HG03159 (cell line): ENCODE data around the gene NMNAT2.

Experiments used
- ATAC-seq: cut with Tn5 transposase; IDR thresholded peaks from one replicate; pipeline ENCODE4 v1.9.1; 2021; ENCODE audit warnings: mild to moderate bottlenecking, moderate library complexity; ENCODE audit not compliant: unreplicated experiment

NMNAT2 gene

DNA sequence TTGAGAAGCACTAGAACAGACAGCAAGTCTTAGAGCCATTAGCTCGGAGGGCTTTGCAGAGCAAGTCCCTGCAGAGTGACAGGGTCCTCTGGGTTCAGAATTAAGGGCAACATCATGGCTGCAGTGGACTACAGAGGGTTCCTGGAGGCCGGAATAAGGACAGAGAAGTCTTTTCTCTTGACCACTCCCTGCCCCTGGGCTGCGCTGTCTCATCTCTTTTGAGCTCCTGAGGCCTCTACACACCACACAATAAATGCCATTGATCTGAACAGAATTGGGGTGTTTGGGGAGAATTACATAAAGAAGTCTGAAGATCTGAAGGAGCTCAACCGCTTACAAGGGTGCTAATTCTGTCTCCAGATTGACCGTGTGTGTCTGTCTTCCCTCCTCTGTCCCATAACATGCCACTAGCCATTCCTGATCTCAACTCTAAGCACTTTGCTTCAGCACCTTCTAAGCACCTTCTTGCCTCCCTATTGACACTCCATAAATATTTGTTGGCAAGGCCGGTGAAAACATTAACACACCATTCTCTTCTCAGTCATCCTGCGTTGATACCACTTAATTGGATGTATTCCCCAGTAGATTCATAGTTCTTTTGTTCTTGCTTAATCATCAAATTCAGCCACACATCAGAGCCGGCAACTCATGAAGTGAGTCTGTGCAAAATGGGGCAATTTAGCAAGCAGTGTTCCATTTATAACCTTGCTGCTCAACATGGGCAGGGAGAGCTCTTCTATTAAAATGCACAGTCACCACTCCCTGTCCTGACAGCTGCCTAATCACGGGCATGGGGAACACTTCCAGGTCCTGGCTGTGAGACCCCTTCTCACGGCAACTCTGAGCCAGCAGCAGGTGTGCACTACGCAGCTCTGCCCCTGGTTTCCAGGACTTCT is 49.7 kb downstream of the NMNAT2 start:
- ATAC-seq = no peak

DNA sequence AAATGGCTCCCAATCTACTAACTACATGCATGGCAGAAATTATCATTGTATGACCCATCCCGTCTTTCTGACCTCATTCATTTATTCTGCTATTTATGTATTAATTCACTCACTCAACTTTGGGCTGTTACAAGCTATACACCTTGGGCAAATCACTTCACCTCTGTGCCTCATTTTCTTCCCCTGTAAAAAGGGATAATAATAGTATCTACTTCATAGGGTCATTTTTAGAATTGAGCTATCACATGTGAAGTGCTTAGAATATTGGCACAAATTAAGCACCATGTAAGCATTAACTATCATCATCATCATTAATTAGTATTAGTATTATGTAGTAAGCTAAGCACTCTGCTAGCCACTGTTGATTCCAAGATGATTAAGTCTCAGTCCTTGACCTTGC is 52.1 kb downstream of the NMNAT2 start:
- ATAC-seq = no peak

DNA sequence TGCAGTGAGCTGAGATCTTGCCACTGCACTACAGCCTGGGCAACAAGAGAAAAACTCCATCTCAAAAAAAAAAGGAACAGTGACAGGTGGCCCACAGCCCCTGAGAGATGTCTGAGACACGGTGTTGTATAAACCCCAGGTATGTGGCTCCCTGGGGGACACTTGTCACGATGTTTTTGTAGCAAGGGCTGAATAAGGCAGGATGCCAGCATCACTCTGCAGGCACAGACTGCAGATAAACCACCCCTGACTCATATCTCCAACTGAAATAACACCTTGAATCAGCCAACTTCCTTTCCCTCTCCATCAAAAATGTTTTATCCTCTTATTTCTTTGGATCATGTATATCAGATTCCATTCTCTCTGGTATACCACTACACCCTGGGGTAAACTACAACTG is 52.5 kb downstream of the NMNAT2 start:
- no peak for ATAC-seq

DNA sequence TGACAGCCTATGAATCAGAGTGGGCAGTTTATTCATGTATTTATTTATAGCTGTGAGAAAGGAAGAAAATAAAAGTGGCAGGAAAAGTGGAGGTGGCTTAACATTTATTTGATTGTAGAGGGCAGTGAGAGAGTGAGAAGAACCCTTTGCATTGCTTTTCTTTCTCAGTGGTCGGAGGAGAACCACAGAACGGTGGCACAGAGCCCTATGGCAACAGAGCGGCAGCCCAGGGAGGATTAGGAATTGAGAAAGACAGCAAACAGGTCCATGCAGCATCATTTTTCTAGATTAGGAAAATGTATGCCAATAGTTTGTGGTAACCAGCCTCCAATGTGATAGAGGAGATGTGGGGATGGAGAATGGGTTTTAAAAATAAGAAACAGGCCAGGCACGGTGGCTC is 53.1 kb downstream of the NMNAT2 start:
- no peak for ATAC-seq

DNA sequence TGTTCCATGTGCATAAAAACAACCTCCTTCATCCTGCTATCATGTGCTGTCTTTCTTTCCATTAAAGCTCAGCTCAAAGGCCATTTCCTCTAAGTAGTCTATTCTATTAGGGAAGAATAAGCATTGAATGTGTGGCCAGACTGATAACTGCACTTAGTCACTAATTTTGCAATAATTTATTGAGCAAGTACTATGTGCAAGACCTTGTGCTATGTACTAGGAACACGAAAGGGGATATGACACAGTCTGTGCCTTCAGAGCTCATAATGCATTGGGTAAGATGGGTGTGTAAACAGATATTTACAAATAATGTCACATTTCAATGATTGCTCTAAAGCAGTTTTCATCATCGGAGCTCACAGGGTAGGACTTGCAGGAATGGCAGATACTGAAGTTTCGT is 54.2 kb downstream of the NMNAT2 start:
- no peak for ATAC-seq

DNA sequence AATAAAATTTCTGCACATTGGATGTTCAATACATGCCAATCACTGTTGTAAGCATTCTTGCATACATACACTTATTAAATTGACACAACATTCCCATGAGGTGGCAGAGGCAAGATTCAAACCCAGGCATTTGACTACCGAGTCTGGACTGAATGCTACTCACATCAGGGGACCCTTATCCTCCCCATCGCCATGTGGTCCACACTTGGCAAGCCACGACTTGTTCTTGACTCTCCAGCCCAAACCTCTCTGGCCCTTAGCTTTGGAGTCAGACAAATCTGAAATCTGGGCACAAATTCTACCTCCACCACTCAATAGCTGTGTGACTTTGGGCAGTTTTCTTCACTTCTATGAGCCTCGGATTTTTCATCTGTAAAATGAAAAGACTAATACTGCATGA is 57.1 kb downstream of the NMNAT2 start:
- no peak for ATAC-seq

DNA sequence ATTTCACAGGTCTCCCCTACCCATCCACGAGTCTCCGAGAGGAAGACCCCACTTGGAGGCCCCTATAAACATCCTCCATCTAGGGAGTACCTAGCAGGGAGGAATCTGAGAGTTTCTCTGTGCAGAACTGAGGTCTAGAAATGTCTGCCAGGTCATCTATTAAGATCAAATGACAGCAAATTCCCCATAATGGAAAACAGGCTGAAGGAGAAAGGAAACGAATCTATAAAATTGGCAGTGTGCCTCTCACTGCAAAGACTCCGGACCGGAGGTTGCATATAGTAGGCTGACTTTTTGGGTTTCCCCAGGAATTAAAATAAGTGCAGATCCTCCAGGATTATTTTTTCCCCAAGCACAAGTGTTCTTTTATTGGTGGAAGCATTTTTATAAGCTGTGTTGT is 57.7 kb downstream of the NMNAT2 start:
- no peak for ATAC-seq

DNA sequence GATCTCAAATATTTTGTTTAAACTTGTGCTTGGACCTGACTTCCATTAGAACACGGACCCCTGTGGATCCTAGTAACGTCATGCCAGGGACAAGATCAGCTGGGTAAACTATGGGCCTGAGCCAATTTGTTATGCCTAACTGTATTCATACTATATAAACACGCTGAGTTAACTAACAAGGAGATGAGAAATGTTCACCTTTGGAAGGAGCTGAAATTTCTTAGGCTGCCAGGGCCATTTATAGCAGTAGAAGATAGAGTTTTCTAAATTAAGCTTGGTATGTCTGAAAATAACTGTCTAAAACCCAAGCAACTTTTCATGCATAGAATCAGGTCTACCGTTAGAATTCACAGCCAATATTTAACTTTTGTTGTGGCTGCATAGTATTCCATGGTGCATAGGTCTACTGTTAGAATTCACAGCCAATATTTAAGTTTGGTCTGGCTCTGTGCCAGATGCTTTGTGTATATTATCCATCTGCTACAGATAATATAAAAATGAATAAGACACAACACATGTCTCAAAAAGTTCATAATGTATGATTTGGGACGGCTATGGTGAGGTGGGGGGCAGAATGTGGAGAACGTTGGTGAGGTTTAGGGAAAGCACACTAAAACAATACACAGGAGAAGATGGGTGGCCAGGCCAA is 61.5 kb downstream of the NMNAT2 start:
- no peak for ATAC-seq

DNA sequence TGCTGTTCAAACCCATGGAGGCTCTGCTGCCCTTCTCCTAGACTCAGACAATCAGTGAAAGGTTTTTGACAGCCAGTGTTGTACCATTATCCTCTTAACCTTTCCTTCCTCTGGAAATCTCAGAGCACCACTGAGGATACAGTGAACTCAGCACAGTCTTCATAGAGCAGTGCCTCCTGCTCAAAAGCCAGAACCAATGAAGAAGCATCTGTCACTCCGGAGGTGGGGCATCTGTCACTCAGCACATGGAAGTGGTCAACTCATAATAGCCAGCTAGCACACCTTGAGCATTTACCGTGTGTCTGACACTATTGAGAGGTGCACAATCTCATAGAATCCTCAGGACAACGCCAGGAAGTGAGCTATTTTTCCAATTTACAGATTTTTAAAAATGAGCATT is 62.4 kb downstream of the NMNAT2 start:
- no peak for ATAC-seq

DNA sequence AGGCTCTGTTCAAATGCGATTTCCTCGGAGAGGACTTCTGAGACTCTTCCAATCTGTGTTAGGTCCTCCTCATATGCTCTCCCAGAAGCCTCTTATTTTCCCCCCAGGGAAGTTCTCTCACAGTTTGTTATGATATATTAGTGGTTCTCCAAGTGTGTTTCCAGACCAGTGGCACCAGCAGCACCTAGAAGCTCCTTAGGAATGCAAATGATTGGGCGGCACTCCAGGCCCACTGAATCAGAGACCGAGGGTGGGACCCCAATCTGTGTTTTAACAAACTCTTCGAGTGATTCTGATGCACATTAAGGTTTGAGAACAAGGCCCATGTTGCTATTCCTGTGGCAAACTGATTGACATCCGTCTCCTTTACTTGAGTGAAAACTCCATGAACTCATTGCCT is 63.0 kb downstream of the NMNAT2 start:
- no peak for ATAC-seq

DNA sequence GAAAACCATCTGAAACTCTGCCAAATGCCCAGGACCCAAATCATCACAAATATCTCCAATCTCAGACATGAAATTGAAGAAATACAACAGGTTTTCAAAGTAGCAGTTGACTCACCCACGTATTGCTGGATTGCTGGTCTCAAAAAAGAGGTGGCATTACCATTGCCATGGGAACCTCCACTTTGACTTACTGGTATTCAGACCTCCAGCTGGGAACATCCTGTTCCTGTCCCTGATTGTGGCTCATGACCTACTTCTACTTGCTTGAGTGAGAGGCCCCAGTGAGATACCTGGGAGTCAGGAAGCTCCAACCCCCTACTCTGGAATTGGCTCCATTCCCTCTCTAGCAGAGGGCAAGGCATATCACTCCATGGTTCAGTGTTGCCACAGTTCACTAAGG is 64.6 kb downstream of the NMNAT2 start:
- ATAC-seq = no peak

DNA sequence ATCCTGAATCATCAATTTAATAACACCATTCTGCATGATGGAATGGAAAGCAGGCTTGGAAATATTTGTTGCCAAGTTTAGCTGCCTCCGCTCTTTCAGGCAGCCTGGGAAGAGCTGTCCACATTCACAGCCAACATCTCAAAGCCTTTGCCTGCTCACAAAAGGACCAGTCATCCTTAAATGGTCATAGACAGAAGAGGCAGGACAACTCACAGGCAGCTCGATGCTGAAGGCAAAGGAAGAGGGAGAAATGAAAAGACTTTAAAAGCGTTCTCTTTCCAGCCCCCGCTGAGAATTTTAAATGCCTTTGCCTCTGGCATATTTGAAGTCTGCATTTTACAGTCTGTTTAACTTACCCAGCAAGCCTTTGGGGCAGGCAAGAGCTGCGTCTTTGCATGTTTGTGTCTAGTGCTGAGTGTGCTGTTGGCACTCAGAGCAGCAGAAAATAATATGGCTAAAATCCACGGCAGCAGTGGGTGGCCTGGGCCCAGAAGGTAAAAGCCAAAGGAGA is 68.9 kb downstream of the NMNAT2 start:
- no peak for ATAC-seq

DNA sequence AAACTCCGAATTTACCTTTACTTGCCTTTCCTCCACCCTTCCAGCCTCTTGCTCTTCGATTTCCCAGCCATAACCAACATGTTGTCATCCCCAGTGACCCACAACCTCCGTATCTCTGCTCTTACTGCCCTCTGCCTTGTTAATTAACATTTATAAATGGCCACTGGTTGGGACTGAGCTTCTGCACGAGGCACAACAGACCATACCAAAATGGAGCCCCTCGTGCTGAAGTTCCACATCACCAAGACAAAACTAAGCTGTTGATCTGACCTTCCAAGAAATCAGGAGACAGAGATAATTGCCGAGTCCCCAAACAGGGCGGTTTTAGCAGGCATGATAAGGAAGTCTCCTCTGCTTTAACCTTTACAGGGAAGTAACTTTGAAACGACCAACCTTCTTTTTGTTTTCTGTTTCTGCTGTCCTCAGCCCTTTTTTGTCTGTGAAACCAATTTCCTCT is 71.9 kb downstream of the NMNAT2 start:
- ATAC-seq = no peak

DNA sequence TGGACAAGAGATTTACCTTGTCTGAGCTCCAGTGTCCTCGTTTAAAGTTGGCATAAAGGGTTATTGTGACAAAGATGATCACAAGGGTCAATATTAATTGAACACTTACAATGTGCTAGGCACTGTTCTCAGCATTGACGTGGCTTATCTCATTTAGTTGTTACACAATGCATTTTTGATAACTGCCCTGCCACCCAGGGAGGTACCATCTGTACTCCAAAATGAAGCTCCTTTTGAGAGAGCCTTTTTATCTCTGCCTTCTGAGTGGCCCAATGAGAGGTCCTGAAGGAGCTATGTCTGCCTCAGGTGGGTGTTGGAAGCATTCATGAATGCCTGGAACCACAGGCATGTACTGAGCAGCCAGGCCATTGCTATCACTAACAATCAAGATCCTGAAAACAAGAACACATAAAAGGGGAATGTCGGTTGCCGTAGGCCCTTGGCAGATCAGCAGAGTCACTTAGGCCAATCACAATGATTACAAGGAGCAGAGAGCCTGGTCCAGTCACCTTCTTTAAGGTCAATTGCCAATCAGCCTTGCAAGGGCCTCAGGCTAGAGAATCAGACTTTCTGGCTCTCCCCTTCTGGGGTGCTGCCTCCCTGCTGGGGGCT is 78.5 kb downstream of the NMNAT2 start:
- no peak for ATAC-seq

DNA sequence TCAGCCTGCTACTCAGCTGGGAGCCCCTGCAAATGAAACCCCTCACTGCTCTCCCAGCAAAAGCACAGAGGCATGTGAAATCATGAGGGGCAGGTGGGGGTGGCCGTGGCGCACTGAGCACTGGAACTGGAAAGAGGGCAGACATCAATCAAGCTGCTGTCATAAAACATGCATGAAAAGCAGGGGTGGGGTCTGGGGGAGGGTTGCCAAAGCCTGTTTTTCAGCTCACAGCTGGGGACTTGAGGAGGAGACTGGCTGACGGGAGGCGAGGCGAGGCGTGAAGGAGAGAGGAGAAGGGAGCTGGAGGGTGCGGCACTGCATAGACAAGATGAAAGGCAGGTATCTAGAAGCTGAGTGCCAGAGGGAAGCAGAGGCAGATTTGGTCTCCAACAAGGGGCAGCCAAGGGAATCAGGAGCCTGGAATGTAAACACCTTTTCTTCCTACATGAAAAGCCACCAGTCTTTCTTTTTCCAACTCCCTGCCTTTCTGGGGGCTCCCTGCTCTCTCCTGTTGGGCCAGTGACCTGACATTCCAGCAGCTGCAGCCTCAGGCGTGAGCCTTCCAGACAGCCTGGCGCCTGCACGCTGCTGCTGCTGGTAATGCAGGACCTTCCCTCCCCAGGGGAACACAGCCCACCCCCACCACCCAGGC is 87.0 kb downstream of the NMNAT2 start:
- ATAC-seq = no peak

DNA sequence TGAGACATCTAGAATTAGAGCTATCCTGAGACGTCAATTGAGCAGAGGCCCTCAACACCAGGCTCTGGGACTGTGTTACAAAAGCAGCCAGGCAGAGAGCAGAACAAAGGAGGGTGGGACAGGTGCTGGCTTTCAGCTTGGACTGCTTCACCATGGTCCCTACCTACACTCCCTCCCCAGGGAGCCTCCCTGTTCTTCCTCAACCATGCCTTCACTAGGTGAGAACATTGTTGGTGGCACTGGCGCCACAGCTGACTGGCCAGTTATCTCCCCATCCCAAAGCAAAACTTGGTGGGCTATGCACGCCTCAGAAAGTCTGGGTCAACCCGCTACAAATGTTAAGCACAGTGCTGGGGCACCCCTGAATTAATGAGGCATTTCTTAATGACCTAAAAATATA is 87.8 kb downstream of the NMNAT2 start:
- ATAC-seq = no peak

DNA sequence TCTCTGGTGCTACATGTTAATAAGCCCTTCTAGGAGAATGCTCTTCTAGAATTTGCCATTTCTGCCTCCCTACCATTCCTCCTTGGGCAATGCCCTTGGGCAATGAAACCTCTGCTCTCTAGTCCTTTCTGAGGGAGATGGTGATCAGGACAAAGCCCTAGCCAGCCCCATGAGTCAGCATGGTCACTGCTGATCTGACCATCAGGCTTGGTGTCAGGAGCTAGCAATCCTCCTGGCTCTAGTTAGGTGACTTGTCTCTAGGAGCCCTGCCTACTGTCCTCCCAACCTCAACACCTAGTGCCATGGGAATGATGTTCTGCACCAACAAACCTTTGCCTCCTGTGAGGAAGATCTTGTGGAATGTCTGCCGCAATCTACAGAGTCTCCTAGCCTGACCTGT is 89.8 kb downstream of the NMNAT2 start:
- no peak for ATAC-seq

DNA sequence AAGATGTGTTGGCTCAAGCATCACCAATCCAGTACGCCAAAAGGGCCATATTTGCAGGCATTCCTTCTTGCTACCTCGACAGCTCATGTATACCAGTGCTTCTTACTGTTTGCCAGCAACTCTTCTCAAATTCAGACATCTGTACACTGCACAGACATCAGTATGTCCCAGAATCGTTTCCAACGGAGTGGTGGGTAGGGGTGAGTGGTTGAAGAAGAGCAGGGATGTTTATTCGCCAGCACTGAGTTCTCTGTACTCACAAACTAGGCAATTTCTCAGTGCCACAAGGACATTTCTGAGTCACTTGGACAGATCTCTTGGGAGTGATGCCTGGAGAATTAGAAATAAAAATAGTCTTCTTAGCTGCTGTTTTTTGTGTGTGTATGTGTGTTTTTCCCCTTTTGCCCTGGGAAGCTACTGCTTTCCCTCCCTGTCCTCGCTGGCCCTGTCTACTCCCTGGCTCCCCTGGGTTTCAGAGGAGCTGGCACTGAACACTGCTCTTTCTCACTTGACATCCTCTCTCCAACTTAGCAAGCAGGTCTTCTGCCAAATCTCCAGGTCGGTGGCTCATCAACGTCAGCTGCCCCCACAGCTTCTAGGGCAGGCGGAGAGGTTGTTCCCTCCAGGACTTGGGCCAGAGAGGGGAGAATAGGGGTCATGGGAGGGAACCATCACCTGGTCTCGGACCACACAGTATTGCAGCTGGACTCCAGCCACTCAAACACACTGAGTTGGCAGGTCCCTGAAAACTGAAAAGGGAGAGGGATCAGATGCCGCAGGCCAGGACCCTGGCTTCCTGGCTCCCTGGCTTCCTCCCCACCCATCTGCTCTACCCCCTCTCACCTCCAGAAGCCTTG is 90.5 kb downstream of the NMNAT2 start:
- no peak for ATAC-seq

DNA sequence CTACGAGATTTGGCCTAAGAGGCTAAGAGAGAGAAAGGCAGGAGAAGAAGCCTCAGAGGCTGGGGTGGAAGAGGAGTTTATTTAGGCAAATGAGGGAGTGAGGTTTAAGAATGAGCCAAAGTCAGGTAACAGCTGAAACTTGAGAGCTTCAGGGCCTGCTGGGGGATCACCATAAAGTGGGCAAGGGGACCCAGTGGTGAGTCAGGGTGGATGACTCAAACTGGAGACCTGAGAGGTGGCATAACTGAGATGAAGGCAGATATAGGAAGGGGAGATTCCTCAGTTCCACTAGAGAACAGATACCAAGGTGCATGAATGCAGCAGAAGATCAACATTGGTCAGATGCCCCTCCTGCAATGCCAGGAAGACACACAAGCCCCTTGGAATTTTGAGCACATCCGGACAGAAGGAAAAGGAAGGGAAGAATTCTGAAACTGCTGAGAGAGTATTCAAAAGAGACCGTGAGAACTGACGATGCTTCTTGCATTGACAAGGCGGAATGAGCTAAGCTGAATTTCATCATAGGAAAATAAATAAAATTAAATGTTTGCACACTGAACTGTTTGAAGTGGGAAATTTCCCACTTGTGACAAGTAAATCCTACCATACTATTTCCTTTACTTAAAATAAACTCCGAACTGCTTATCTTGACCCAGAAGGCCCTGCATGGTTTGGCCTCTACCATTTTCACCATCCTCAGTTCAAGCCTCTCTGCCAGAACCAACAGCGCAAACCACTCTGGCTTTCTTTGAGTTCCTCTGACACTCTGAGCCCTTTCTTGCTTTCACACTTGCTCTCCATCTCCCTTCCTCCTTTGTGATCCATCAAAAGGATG is 94.1 kb downstream of the NMNAT2 start:
- no peak for ATAC-seq
